GM12878 (cell line): ENCODE results near the gene TMEM135. TPM values are rescaled to one million over a fixed set of nuclear protein-coding genes. Genes with fewer than 3 reads are reported as not detected.

Experiments
- CBFB ChIP-seq: IDR thresholded peaks from 2 replicates; pipeline ENCODE4 v1.6.1; 2016; ENCODE audit warnings: antibody characterized with exemption, low read depth
- EED ChIP-seq: sonication (generic); IDR thresholded peaks from 2 replicates; pipeline ENCODE4 v1.6.1; 2016; ENCODE audit warnings: antibody characterized with exemption, low read depth
- HCFC1 ChIP-seq: fragments of 150-350 bp; IDR thresholded peaks from 2 replicates; pipeline ENCODE4 v1.6.1; 2014; ENCODE audit warnings: low read length
- IKZF1 ChIP-seq: fragments of 450-650 bp; conservative IDR thresholded peaks from 2 replicates; pipeline ENCODE4 v1.6.1; 2017; ENCODE audit warnings: antibody characterized with exemption, mild to moderate bottlenecking
- IRF4 ChIP-seq: IDR thresholded peaks from 2 replicates; pipeline ENCODE4 v1.6.1; 2011; ENCODE audit warnings: low read depth, low read length
- MTA2 ChIP-seq: fragments of 450-650 bp; IDR thresholded peaks from 2 replicates; pipeline ENCODE4 v1.6.1; 2016; ENCODE audit warnings: low read depth, mild to moderate bottlenecking, moderate library complexity
- NFYB ChIP-seq: IDR thresholded peaks from 2 replicates; pipeline ENCODE4 v1.6.1; 2011; ENCODE audit warnings: low read depth, mild to moderate bottlenecking, low read length, improper control_type of control experiment, moderate library complexity; ENCODE audit not compliant: insufficient read depth
- RCOR1 ChIP-seq: conservative IDR thresholded peaks from 2 replicates; pipeline ENCODE4 v1.6.1; 2012; ENCODE audit warnings: low read depth, low read length, improper control_type of control experiment
- TCF3 ChIP-seq: IDR thresholded peaks from 2 replicates; pipeline ENCODE4 v1.6.1; 2012; ENCODE audit warnings: low read depth, mild to moderate bottlenecking, low read length, borderline replicate concordance; ENCODE audit not compliant: insufficient read depth
- YBX1 ChIP-seq: fragments of 450-650 bp; IDR thresholded peaks from 2 replicates; pipeline ENCODE4 v1.6.1; 2016; ENCODE audit warnings: antibody characterized with exemption
- ZNF384 ChIP-seq: IDR thresholded peaks from 2 replicates; pipeline ENCODE4 v1.6.1; 2012; ENCODE audit warnings: low read depth, mild to moderate bottlenecking, low read length, improper control_type of control experiment, borderline replicate concordance
- polyA plus RNA-seq, 11 experiments: library from polyadenylated mRNA; depleted of rRNA in 4 of 11; unstranded in 6 of 11; stranded (reverse) in 5 of 11; fragments of >200 nt; fragmentation: Nextera tagmentation in 4 of 11; fragmentation: Illumina TruSeq in 1 of 11; extraction: Ambion mirVana in 4 of 11; extraction: Trizol in 1 of 11; gene quantifications; 1 replicate in 1 of 11; 2 replicates in 10 of 11; pipeline versions ENCODE4 v1.2.1 to v1.2.3, GENCODE V29; 2011 to 2016; ENCODE audit warnings: inconsistent platforms in 2 of 11, missing spikeins in 2 of 11, low read depth in 1 of 11
- total RNA-seq, 4 experiments: library from RNA; depleted of rRNA in 3 of 4; stranded (reverse); fragments of >200 nt in 3 of 4; fragmentation: Illumina TruSeq in 1 of 4; extraction: Trizol in 1 of 4; gene quantifications; 2 replicates each; pipeline versions ENCODE4 v1.2.1 to v1.2.3, GENCODE V29; 2013 to 2021
- TF ChIP-seq, protein P1 (sequence below): IDR thresholded peaks from 2 replicates; pipeline ENCODE4 v1.6.1; 2012; ENCODE audit warnings: improper control_type of control experiment, low read depth, low read length; ENCODE audit not compliant: insufficient replicate concordance
- TF ChIP-seq, protein P2 (sequence below), 3 experiments: IDR thresholded peaks in 2 of 3; conservative IDR thresholded peaks in 1 of 3; 2 replicates each; pipeline ENCODE4 v1.5.1; 2011; ENCODE audit warnings: low read depth in 3 of 3, low read length in 3 of 3, mild to moderate bottlenecking in 3 of 3, control low read depth in 2 of 3, moderate library complexity in 2 of 3, inconsistent platforms in 1 of 3, mixed read lengths in 1 of 3; ENCODE audit not compliant: control insufficient read depth in 2 of 3, insufficient read depth in 1 of 3; ENCODE audit errors: extremely low read depth in 1 of 3
- TF ChIP-seq, protein P3 (sequence below): fragments of 450-650 bp; IDR thresholded peaks from 2 replicates; pipeline ENCODE4 v1.6.1; 2018; ENCODE audit warnings: borderline replicate concordance, mild to moderate bottlenecking; ENCODE audit not compliant: partially characterized antibody

The TMEM135 gene
- total and polyA plus RNA-seq, 10 of the 15 experiments (the other 5 are each of a cell fraction or from before 2014, with no cell fraction given) = 7.2 to 117 (median 12.9) TPM

DNA sequence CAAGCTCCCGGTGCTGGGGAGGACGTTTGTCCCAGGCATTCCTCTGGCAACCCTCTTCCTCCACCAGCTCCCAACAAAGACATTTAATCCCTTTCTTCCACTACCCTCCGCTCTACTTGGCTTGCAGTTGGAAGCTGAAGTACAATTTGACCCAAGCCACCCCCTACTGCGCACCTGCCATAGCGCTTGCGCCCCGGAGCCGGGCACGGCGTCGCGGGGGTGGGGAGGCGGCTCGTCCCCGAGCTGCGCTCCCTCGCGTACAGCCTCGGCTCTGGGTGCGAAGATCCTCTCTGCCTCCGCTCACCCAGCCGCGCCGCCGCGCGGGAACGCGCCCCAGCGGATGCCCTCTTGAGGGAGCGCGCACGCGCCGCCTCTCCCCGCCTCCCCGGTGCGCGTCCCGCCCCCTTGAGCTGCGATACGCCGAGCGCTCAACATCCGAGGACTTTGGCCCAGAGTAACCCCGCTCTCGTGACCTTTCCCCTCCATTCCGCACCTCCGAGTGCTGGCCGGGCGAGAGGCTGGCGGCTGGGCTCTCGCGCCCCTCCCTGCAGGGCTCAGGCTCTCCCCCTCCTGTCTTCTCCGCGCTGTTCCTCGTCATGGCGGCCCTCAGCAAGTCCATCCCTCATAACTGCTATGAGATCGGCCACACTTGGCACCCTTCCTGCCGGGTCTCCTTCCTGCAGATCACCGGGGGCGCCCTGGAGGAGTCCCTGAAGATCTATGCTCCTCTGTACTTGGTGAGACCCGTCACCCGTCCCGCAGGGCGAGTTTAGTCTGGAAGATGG lies at the start of gene TMEM135 (continued):
- TF ChIP-seq, protein P1, sequence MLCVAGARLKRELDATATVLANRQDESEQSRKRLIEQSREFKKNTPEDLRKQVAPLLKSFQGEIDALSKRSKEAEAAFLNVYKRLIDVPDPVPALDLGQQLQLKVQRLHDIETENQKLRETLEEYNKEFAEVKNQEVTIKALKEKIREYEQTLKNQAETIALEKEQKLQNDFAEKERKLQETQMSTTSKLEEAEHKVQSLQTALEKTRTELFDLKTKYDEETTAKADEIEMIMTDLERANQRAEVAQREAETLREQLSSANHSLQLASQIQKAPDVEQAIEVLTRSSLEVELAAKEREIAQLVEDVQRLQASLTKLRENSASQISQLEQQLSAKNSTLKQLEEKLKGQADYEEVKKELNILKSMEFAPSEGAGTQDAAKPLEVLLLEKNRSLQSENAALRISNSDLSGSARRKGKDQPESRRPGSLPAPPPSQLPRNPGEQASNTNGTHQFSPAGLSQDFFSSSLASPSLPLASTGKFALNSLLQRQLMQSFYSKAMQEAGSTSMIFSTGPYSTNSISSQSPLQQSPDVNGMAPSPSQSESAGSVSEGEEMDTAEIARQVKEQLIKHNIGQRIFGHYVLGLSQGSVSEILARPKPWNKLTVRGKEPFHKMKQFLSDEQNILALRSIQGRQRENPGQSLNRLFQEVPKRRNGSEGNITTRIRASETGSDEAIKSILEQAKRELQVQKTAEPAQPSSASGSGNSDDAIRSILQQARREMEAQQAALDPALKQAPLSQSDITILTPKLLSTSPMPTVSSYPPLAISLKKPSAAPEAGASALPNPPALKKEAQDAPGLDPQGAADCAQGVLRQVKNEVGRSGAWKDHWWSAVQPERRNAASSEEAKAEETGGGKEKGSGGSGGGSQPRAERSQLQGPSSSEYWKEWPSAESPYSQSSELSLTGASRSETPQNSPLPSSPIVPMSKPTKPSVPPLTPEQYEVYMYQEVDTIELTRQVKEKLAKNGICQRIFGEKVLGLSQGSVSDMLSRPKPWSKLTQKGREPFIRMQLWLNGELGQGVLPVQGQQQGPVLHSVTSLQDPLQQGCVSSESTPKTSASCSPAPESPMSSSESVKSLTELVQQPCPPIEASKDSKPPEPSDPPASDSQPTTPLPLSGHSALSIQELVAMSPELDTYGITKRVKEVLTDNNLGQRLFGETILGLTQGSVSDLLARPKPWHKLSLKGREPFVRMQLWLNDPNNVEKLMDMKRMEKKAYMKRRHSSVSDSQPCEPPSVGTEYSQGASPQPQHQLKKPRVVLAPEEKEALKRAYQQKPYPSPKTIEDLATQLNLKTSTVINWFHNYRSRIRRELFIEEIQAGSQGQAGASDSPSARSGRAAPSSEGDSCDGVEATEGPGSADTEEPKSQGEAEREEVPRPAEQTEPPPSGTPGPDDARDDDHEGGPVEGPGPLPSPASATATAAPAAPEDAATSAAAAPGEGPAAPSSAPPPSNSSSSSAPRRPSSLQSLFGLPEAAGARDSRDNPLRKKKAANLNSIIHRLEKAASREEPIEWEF = peak; percentile 27
- TF ChIP-seq IKZF1 (peak; percentile 66), HCFC1 (0 out of 2 replicates have a peak, but pooled peaks have one; percentile 18), MTA2 (peak; percentile 20; the same call in 1 of the 2 replicates), YBX1 (no peak), IRF4 (no peak), EED (no peak), RCOR1 (no peak), TCF3 (peak; percentile 37; the same call in 1 of the 2 replicates), ZNF384 (no peak), NFYB (peak; percentile 70; the same call in 1 of the 2 replicates), CBFB (no peak)
- TF ChIP-seq, protein P2, sequence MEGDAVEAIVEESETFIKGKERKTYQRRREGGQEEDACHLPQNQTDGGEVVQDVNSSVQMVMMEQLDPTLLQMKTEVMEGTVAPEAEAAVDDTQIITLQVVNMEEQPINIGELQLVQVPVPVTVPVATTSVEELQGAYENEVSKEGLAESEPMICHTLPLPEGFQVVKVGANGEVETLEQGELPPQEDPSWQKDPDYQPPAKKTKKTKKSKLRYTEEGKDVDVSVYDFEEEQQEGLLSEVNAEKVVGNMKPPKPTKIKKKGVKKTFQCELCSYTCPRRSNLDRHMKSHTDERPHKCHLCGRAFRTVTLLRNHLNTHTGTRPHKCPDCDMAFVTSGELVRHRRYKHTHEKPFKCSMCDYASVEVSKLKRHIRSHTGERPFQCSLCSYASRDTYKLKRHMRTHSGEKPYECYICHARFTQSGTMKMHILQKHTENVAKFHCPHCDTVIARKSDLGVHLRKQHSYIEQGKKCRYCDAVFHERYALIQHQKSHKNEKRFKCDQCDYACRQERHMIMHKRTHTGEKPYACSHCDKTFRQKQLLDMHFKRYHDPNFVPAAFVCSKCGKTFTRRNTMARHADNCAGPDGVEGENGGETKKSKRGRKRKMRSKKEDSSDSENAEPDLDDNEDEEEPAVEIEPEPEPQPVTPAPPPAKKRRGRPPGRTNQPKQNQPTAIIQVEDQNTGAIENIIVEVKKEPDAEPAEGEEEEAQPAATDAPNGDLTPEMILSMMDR (IDR thresholded peaks at IDR 0.05 in 2 of 3, conservative IDR thresholded peaks at IDR 0.05 in 1 of 3; ENCODE audit: control insufficient read depth in 2 of 3, extremely low read depth in 1 of 3, insufficient read depth in 1 of 3, low read depth in 3 of 3, low read length in 3 of 3) = no peak
- TF ChIP-seq, protein P3, sequence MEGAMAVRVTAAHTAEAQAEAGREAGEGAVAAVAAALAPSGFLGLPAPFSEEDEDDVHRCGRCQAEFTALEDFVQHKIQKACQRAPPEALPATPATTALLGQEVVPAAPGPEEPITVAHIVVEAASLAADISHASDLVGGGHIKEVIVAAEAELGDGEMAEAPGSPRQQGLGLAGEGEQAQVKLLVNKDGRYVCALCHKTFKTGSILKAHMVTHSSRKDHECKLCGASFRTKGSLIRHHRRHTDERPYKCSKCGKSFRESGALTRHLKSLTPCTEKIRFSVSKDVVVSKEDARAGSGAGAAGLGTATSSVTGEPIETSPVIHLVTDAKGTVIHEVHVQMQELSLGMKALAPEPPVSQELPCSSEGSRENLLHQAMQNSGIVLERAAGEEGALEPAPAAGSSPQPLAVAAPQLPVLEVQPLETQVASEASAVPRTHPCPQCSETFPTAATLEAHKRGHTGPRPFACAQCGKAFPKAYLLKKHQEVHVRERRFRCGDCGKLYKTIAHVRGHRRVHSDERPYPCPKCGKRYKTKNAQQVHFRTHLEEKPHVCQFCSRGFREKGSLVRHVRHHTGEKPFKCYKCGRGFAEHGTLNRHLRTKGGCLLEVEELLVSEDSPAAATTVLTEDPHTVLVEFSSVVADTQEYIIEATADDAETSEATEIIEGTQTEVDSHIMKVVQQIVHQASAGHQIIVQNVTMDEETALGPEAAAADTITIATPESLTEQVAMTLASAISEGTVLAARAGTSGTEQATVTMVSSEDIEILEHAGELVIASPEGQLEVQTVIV = no peak
